ENCODE results near the gene FOXN1.

- TF ChIP-seq CTCF (IDR thresholded peaks at IDR 0.05; ENCODE audit: insufficient read depth, low read length, poor library complexity, severe bottlenecking) (no peak), EZH2phosphoT487 (conservative IDR thresholded peaks at IDR 0.05; ENCODE audit: low read length) (no peak)
Measured at GRCh38 chr17:28519236-28519635, 13.1 kb downstream of the FOXN1 start.
